Measurements from ENCODE around the gene PRR23C.

The PRR23C gene

DNA sequence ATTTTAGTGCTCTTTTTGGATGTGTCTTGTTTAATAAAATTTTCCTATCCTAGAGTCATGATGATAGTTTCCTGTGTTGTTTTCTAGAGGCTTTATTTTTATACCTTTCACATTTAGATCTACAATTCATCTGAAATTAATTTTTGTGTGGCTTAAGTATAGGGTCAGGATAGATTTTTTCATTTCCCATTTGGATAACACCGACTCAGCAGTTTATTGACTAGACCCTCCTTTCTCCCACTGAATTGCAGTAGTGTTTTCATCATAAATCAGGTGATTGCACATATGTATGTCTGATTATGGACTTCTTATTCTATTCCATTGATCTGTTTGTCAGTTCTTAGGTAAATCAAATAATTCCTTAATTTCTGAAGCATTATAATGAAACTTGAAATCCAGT, 49.0 kb downstream of the PRR23C start:
- H3K9me3 ChIP-seq (ENCODE audit: control insufficient read depth in 1 of 2, low read length in 2 of 2): no peaks in the 10 kb centered on the region
- no peaks in the 10 kb centered on the region for H3K27me3 ChIP-seq (ENCODE audit: control insufficient read depth in 1 of 2, insufficient read depth in 2 of 2, low read length in 2 of 2)
- H3K36me3 ChIP-seq (ENCODE audit: control insufficient read depth in 1 of 2, insufficient read depth in 2 of 2, low read length in 2 of 2): no peaks in the 10 kb centered on the region
- H3K9ac ChIP-seq (ENCODE audit: low read depth in 1 of 2, low read length in 2 of 2): no peak overlapping the region
- H3K4me3 ChIP-seq (ENCODE audit: low read depth in 1 of 2, low read length in 2 of 2): no peak overlapping the region
- H3K4me1 ChIP-seq (ENCODE audit: control insufficient read depth in 1 of 2, insufficient read depth in 2 of 2, low read length in 2 of 2): no peaks in the 10 kb centered on the region
- no peak overlapping the region for H3K27ac ChIP-seq (ENCODE audit: low read depth, low read length)
